Body of pancreas (tissue), 4 donors: ENCODE results near the gene MMP14.

Experiments used
- CTCF ChIP-seq, 7 experiments: fragments of 450-650 bp in 4 of 7; fragments of 200-600 bp in 3 of 7; sonication (generic) in 3 of 7; IDR thresholded peaks; one replicate each; pipeline ENCODE4 v1.5.1; 2016 to 2019; ENCODE audit warnings: antibody characterized with exemption in 7 of 7
- POLR2A ChIP-seq, 3 donors: fragments of 450-650 bp; IDR thresholded peaks; one replicate each; pipeline ENCODE4 v1.6.1; 2016; ENCODE audit warnings: antibody characterized with exemption in 3 of 3, mild to moderate bottlenecking in 2 of 3

- no peak for TF ChIP-seq POLR2A (IDR thresholded peaks at IDR 0.05)
- TF ChIP-seq CTCF (IDR thresholded peaks at IDR 0.05): no peak
These were observed 32.8 kb upstream of the MMP14 start for GRCh38 chr14:22803687-22803974.
